CD4-positive, alpha-beta T cell treated with Interleukin-4 for 4 hours (primary cell): ENCODE results near the gene TEX19.

Experiments used
- DNase-seq: peaks from one replicate; pipeline ENCODE4 v3.0.0-alpha.2; 2020

TEX19 gene

DNA sequence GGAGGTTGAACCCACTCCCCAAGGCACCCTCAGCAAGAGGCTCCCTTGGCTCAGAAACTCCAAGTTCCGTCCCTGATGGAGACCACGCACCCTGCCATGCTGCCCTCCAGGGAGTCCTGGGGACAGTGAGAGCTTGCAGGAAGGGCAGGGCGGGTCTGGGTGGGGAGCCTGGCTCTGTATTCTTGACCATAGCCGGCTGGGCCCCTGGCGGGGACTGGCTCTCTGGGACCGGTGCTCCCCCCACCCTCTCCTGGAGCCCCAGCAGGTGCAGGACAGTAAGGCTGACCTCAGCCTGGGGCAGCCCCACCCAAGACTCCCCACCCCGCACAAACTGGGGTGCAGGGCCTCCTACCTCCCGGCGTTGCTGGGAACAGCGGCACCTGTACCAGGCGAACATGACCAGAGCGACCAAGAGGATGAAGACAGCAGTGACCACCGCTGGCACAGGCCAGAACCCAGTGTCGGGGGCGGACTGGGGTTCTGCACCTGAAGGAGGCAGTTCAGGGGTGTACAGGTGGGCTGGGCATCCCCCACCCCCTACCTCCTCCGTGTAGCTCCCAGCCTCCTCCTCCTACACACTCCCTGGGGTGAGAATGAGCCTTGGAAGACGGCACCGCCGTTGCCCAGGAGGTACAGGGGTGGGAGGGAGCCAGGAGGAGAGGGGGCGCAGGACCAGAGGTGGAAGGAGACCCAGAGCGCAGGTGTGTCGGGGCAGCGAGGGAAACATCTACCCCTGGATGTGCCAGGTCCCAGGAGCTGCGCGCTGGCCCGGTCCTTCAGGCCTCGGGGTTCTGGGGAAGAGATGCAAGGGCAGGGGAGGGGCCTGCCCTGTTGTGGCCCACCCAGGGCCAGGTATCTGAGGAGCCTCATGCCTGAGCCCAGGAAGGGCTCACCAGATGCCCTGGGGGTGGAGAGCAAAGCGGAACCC, 36.3 kb upstream of the TEX19 start:
- DNase-seq, result no peak

DNA sequence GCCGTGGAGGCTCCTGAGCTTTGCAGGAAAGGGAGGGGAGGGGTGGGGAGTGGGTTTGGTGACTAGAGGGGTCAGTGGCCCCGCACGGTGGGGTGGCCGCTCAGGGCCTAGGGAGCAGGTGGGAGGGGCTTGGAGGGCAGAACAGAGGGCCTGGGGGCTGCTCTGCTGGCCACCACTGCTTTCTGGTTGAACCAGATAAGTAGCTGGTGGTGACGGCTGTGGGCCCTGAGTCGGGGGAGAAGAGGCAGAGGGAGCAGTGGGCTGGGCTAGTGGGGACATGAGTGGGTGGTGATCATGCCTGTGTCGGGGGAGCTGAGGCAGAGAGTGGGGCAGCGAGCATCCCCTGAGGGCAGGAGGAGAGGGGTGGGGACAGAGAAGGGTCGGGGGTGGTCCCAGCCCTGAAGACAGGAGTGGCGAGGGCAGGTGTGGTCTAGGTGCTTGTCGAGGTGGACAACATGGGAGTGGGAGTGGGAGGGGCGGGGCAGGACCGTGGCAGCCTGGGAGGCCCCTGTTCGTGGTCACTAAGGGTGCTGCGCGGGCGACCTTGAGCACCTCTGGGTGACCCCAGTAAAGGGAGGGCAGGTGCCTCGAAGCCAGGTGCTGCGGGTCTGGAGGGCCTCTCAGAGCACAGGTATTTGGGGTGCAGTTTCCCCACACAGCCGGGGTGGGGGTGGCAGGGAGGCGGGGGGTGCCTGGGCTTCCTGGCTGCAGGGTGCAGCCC, 35.4 kb upstream of the TEX19 start:
- no peak for DNase-seq

DNA sequence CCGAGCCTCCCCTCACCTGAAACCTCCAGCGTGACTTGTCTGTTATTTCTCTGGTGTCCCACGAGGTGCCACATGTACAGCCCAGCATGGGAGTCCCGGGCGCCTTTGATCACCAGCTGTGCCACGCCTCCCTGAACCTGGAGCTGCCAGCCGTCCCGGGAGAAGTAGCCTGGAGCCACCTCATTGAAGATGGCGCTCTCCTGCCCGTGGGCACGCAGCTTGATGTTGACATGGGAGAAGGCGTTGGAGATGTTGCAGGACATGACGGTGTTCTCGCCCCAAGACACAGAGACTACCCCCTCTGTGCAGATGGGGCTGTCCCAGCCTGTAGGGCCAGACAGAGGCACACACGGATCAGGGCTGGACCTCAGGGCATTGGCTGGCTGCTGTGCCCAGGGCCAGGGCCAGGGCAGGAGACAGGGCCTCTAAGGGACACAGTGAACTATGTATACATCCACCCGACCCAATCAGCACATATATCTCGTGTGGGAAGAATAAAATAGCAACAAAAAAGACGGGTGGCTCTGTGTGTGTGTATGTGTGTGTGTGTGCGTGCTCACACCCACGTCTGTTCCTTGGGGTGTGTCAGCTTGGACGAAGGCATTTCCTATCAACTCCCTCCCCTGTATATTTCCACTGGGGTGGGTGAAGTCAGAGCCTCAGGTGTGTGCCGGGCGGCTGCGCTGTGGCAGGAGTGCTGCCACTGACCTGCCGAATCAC, 34.3 kb upstream of the TEX19 start:
- no peak for DNase-seq

DNA sequence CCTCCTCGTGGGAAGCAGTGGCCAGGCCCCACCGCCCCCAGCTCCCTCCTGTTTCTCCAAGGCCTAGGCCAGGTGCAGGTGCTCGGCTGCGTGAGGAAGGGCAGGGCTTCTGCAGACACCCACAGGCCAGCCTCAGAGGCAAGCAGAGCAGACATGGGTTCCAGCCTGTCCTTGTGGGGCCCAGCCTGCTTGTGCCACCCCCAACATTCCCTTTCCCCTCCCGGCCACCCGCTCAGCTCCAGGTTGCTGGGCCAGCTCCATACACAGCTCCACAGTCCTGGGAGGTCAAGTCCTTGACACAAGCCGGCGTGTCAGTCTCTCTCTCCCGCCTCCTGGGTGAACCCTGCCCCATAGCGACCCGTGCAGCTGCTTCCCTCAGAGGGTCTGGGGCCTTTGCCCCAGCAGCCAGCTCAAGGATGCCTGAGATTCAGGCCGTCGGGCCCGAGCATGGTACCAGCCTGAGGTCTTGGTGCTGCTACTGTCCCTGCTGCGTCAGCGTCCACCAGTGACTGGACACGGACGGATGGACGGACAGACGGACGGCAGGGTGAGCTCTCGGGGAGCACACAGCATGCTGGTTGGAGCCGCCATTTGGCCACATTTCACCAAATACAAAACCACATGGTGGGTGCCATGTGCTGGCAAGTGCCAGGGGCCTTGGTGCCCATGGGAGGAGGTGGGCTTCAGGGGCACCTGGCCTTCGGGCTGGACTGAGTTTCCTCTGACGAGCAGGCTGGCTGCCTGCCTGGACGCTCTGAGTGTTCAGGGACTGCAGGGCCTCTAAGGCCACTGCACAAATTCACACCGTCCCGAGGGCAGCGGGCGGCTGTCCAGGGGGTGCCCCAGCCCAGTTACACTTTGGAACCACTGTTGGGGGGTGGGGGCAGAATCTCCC, 33.5 kb upstream of the TEX19 start:
- DNase-seq, result no peak

DNA sequence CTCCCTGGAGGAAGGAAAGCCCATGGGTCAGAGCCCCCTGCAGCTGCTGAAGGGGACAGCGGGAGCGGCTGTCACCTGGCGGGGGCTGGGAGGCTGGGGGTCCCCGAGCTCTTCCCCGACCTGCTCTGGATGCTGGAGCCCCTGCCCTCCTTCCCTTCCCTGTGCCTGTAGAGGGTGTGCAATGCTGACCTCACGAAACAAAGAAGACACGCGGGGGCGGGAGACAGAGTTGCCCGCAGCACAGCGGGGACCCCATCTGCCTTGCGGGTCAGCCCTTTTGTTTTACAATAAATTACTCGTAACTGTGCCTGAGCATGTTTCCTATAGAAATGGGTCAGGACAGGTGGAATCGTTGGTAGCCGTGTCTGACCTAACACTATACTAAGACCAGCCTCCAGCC, 31.8 kb upstream of the TEX19 start:
- DNase-seq, result no peak

DNA sequence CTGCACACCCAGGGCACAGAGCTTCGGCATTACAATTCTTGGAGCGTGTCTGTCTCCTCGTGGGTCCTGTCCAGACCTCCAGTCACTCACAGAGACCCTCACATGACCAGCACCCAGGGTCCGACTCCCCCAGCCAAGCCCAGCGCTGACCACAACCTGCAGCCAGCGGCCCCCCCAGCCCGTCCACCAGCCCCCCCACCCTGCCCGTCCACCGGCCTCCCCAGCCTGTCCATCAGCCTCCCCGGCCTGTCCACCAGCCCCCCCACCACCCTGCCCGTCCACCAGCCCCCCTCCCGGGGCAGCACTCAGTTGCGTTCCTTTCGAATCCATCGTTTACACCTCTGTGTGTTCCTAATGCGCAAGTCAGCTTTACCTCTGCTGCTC, 31.3 kb upstream of the TEX19 start:
- DNase-seq, result no peak

DNA sequence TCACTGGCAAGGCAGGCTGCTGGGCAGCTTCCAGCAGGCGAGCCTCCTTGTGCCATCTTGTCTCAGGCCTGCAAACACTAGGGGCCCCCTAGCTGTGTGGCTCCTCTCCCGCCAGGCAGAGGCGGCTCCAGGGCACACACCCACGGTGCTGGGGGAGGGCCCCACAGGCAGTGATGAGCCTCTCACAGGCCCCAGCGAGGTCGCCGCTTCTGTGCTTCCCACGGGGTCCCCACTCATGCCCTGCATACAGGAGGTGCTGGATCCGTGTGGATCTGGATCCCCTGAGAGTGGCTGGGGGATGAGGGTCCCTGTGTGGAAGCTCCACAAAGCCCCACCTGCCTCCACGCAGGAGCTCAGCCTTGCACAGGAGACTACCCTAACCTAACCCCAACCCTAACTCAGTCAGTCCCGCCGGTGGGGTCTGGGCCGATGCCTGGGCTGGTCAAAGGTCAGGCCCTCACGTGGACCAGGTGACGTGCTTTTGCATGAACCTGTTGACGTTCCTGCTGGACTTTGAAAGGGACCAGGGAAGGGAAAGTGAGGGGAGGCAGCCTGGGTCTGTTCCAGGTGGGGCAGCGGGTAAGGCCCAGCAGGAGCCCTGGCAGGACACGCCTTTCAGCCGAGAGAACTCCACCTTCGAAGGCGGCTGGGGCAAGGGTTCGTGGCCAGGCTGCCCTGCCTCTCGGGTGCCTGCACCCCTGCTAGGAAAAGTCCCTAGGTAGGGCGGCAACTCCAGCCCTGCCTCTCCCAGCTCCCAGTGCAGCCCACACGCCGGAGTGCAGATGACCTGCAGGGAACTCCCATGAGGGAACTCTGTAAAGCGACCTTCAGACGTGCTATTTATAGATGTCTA, 30.7 kb upstream of the TEX19 start:
- no peak for DNase-seq

DNA sequence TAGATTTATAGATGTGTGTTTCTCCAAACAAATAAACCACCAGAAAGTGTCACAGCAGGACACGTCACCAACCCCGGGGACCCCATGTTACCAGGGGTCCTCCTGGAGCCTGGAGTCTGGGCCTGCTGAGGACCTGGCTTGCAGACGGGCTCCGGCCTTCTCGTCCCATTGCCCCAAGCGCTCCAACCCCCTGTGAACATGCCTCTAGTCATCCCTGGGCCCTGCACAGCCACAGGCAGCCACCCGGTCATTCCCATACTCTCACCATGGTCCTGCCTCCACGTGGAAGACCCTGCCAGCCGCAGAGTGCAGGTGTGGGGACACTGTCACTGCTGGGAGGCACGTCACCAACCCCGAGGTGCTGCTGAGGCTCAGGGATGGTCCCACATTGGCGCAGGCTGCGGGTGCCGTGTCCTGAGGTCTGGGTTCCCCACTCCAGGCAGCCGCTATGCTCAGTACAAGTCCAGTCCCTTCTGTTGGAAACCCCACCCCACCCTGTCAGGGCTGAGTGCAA, 30.0 kb upstream of the TEX19 start:
- no peak for DNase-seq

DNA sequence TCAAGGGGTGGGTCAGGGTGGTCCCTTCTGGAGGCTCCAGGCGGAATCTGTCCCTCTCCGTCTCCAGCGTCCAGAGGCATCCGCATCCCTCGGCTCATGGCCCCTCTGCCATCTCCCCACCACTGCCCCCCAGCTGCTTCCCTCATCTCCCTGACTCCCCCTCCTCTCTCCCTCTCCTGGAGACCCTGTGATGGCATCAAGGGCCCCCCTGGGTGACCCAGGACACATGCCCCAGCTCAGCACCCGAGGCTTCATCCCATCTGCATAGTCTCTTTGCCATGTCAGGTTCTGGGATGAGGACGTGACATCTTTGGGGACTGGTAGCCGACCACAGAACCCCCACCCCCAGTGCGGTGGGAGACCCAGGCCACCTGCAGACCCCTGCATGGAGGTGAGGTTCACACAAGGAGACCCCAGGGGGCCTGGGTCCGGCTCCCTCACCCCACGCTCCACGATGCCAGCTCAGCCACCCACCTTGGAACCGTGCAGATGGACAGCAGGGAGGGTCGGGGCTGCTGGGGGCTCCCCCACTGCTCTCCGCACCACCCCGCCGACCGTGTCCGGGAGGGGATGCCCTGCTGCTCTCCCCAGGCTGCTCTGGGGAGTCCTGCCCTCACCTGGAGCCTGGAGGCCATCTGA, 29.2 kb upstream of the TEX19 start:
- no peak for DNase-seq

DNA sequence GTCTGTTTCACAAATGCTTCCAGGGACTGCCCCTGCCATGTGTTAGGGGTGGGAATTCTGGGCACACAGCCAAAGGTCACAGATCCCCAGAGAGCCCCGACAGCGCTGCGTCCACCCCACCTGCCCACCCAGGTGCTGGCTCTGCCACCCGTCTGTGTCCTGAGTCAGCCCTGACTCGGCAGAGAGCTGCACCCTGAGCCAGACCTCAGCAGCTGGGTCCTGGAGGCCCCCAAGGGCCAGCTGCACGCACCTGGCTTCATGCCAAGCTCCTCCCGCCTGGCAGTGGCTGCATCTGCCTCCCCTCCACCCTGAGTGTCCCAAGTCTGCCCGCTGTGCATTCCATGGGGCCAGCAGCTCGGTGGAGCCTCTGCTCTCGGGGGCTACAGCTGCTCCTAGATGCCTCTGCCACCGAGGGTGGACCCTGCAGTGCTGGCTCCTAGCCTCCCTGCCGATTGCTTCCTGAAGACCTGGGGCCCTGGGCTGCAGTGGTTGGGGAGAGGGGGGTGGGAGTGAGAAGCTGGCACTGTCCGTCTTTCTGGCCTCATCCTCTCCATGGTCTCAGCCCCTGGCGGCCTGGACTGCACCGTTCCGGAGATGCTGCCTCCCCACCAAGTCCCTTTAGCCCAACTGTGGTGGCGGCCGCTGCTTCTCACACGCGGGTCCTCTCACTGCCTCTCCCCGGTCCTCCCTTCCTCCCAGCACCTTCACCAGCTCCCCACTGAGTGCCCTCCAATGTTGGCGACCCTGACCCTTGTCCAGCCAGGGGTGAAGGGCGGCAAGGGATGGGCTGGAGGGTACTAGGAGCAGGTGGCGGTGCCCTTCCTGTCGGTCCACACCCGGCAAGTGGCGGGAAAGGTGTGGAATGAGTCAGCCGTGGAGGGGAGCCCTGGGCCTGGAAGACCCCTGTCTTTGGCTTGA, 28.5 kb upstream of the TEX19 start:
- DNase-seq, result no peak

DNA sequence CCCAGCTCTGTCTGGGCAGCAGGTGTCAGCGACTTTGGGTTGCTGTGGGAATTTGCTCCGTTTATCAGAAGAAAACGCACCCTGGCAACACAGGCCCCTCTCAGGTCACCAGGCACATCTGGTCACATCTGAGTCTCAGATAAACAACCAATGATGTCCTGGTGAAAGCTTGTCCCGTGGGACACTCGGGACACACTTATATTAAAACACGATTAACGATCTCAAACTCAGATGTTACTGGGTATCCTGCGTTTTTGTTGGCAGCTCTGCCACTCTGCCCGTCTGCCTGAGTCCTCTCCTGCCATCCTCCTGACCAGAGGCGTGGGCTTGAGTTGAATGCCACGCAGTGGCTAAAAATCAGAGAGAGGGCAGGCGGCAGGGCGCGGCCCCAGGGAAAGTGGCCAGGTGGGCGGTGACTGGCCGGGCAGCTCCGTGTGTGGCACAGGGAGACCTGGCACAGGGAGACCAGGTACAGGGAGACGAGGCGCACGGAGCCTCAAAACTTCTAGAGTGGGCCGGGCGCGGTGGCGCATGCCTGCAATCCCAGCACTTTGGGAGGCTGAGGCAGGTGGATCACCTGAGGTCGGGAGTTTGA, 27.6 kb upstream of the TEX19 start:
- DNase-seq, result no peak

DNA sequence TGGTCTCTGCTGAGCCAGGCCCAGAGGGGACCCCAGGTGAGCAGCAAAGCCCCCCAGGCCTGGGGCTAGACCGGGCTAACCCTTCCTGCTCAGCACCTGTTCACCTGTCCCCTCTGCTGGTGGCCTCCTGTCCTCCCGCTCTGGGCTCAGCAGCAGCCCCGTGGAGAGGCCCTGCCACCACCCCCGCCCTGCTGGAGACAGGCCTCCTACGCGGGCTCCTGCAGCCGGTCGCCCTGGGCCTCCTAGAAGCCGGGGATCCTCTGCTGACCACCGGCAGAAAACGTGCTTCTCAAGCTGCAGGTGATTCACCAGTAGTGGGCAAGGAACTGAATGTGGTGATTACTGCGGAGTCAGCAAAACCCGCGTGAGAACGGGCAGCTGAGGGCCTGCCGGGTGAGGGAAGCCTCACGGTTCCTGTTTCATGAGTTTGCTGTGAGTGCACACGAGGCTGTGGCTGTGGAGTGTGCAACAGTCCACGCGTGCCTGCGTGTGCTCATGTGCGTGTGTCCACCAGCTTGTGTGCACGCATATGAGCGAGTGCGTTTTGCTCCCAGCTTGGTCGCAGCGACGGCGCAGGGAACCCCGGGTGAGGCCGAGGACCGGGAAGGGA, 26.3 kb upstream of the TEX19 start:
- peak; percentile 39 for DNase-seq

DNA sequence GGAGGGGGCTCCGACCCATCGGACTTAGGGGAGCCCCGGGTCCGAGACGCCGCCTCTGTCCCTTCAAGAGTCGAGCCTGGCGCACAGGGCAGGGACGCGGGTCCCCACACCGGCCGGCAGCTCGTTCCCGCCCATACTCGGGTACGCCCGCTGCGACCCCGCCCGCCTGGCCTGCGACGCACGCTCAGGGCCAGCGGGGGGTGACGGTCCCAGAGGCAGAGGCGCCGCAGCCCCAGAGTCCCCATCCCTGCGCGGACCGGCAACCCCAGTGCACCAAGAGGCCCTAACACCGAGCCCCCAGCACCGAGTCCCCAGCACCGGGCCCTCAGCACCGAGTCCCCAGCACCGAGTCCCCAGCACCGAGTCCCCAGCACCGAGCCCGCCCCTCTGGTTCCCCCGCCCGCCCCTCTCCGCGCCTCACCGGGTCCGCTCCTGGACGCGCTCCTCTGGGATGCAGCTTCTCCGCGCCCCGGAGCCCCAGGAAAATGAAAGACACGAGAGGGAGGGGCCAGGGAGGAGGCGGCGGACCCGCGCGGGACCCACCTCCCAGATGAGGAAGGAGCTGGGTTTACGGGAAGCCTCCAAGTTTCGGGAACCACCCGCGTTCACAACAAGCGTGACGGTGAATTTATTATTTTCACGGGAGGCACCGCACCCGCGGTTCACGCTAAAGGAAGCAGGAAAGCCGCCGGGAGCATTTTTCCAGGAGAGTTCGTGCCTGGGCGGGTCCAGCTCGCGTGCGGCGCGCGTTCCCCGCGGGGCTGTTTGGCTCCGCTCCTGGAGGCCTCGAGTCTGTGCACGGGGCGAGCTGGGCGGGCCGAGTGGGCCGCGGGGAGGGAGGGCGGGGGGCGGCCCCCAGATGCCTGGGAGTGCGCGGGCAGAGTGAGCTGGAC, 25.5 kb upstream of the TEX19 start, which contains the start of gene SECTM1:
SECTM1 (minus strand) TSS at position 488 of the 893 bp plus-strand sequence. CDS start 6,526 bp downstream, outside the sequence.
- DNase-seq, result peak; percentile 5

DNA sequence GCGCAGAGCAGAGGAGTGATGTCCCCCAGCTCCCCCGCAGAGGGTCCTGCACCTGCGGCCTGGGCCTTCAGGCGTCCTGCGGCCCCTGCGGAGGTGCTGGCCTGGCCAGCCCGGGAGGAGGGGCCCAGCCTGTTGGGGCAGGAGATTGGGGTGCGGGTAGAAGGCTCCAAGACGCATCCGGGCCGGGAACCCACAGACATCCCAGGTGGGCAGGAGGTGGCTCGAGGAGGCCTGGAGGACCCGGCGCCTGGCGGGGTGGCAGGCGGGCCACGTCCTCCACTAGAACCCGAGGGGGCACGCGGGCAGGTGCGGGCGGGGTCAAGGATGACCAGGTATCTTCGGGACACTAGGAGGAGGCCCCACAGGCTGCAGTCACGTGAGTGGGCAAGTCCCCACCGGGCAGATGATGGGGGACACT, 24.8 kb upstream of the TEX19 start:
- DNase-seq, result no peak

DNA sequence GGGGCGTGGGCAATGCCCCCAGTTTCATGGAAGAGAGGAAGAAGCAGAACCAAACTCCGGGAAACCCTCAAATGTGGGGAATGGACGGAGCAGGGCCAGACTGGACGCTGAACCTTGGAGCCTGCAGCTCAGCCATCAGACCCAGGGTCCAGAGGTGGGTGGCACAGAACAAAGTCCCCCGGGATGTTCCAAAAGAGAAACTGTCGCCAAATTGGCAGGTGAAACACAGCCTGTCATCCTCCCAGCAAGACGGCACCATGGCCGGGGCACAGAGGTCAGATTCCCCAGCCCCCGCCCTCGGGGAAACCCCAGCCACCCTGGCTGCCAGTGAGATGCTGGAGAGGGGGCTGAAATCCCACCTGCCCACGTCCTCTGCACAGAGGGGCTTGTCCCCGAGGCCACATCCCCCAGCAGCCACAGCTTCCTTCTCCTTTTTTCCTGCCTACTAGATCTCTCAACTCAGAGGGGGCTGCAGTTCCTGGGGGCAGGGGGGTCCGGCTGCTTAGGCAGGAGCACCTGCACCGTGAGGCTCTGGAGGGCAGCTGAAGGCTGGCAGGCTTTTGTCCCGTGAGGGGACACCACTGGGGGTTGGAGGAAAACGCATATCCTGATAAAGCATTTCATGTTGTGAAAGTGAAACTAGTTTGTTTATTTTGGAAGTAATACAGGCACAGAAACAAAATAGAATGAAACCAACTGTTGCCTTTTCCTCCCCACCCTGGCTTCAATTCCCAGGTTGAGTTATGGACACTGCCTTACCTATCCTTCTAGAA, 24.2 kb upstream of the TEX19 start:
- peak; percentile 19 for DNase-seq

DNA sequence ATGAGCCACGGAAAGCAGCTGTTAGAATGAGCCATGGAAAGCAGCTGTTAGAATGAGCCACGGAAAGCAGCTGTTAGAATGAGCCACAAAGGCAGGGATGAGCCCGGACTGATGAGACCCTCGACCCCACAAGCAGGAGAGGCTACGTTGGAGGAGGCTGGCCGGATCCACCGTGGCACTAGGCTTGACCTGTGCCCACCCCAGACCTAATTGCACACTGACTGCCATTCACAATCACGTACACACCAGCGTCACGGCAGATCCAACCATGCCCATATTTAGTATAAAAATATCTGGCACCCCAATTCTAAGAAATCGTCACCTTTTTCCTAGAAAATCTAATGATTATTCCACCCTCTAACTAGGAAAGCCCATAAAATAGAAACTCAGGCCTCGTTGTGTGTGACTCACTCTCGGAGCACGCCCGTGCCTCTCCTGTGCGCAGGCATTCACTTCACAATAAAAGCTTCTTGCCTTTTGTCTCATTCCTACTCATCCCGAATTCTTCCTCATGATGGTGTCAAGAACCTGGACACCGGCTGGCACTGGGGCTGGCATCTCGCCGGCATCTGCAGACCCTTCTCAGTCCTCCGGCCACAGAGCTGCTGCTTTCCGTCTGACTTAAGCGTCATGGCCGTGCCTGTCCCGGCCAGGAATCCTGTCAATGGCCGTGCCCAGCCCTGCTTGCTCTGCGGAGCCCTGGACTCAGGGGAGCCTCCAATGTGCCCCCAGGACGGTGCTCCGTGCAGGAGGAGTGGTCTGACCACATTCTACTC, 20.0 kb upstream of the TEX19 start:
- DNase-seq, result no peak
